Measurements from ENCODE around the gene VSTM2B. TPM values are rescaled to one million over a fixed set of nuclear protein-coding genes. Genes with fewer than 3 reads are reported as not detected.
A peak's percentile ranks its signal among the peaks of the same experiment; 100 is the strongest.

The VSTM2B gene
- total RNA-seq, 2 experiments from 2014 or later: not detected

GRCh38 chr19:29606420-29606747, 80.6 kb downstream of the VSTM2B start:
- BruUV-seq (replicated peaks): TSS peak; percentile 77
- TF ChIP-seq CTCF (conservative IDR thresholded peaks at IDR 0.05; ENCODE audit: low read length) (no peak), EZH2phosphoT487 (IDR thresholded peaks at IDR 0.05; ENCODE audit: borderline replicate concordance, low read depth, low read length) (no peak)
- ChIA-PET CTCF (ENCODE audit: unreplicated experiment) (no interaction called here), POLR2A (interaction anchor here (0.7 to 2.8 kb wide), 7 partner anchors 14 to 397 kb away, joined by 3 to 21 read pairs (median 4); partner anchors contain the start of gene C19orf12)
- H2AFZ ChIP-seq (ENCODE audit: low read length): peak overlapping the region; percentile 64; the same call in 1 of the 2 replicates
- intact Hi-C loops (cut with micrococcal nuclease; ENCODE audit: unreplicated experiment): loop anchor here (5.0 kb wide), 1 partner anchor 394 kb away; the partner anchor contains the start of gene UQCRFS1
- H3K27ac ChIP-seq (ENCODE audit: low read depth, low read length, poor library complexity, severe bottlenecking): peak overlapping the region; percentile 79
- no peak for DNase-seq (ENCODE audit: low spot score)
- peak overlapping the region; percentile 94 for H3K4me3 ChIP-seq (ENCODE audit: low read depth, low read length, poor library complexity, severe bottlenecking)
- peaks cover 27% of the 10 kb centered on the region for H3K79me2 ChIP-seq (ENCODE audit: insufficient read depth, low read depth, low read length)
- peak overlapping the region; percentile 93 for H3K4me2 ChIP-seq (ENCODE audit: low read length)
- H3K36me3 ChIP-seq (ENCODE audit: insufficient read depth, low read length): peaks cover 12% of the 10 kb centered on the region; the same call in 1 of the 2 replicates
- no peaks in the 10 kb centered on the region for H4K20me1 ChIP-seq (ENCODE audit: insufficient read depth, low read length)
- peaks cover 22% of the 10 kb centered on the region for H3K4me1 ChIP-seq (ENCODE audit: insufficient read depth, low read length, poor library complexity, severe bottlenecking)
- H3K9me2 ChIP-seq (ENCODE audit: insufficient read depth, low read length): no peaks in the 10 kb centered on the region
- no peaks in the 10 kb centered on the region for H3K9me3 ChIP-seq (ENCODE audit: low read length)

- BruUV-seq (replicated peaks): no TSS peak
- CTCF ChIA-PET (ENCODE audit: unreplicated experiment): interaction anchor here (1.0 to 3.4 kb wide), 4 partner anchors 56 to 107 kb away, joined by 3 to 13 read pairs (median 4); partner anchors contain the start of gene PLEKHF1
Observed at GRCh38 chr19:29609636-29610035, 83.8 kb downstream of the VSTM2B start.

More at GRCh38 chr19:29609636-29610035, 83.8 kb downstream of the VSTM2B start:
- no peak overlapping the region for H3K27ac ChIP-seq (ENCODE audit: low read depth, low read length, poor library complexity, severe bottlenecking)
- intact Hi-C loops (cut with micrococcal nuclease; ENCODE audit: unreplicated experiment): loop anchor here (1.0 to 5.0 kb wide), 4 partner anchors 55 to 397 kb away; partner anchors contain the start of genes PLEKHF1 and UQCRFS1
- H3K9me2 ChIP-seq (ENCODE audit: insufficient read depth, low read length): no peaks in the 10 kb centered on the region
- peaks cover 42% of the 10 kb centered on the region for H3K36me3 ChIP-seq (ENCODE audit: insufficient read depth, low read length)
- peaks cover 24% of the 10 kb centered on the region for H3K4me1 ChIP-seq (ENCODE audit: insufficient read depth, low read length, poor library complexity, severe bottlenecking)
- no peak for DNase-seq (ENCODE audit: low spot score)
- POLR2A ChIA-PET: interaction anchor here (1.1 to 2.6 kb wide), 2 partner anchors 103 to 106 kb away, joined by 4 to 17 read pairs; partner anchors contain the start of gene C19orf12
- H3K79me2 ChIP-seq (ENCODE audit: insufficient read depth, low read depth, low read length): peaks cover 22% of the 10 kb centered on the region
- no peak overlapping the region for H3K4me2 ChIP-seq (ENCODE audit: low read length)
- no peak overlapping the region for H2AFZ ChIP-seq (ENCODE audit: low read length)
- no peak overlapping the region for H3K4me3 ChIP-seq (ENCODE audit: low read depth, low read length, poor library complexity, severe bottlenecking)
- TF ChIP-seq CTCF (conservative IDR thresholded peaks at IDR 0.05; ENCODE audit: low read length): no peak
- TF ChIP-seq EZH2phosphoT487 (IDR thresholded peaks at IDR 0.05; ENCODE audit: borderline replicate concordance, low read depth, low read length): no peak
- no peaks in the 10 kb centered on the region for H3K9me3 ChIP-seq (ENCODE audit: low read length)
- H4K20me1 ChIP-seq (ENCODE audit: insufficient read depth, low read length): no peaks in the 10 kb centered on the region

Data from OCI-LY7 (cell line).